Vagina (tissue), 2 donors: Measurements from ENCODE around the gene TMEM44. TPM values are rescaled to one million over a fixed set of nuclear protein-coding genes. Genes with fewer than 3 reads are reported as not detected.

Experiments used
- DNase-seq, 2 donors: peaks; one replicate each; pipeline ENCODE4 v3.0.0-alpha.2; 2017; ENCODE audit errors: extremely low spot score in 2 of 2
- H3K27ac ChIP-seq: fragments of 200-600 bp; sonication (generic); one replicate; pipeline ENCODE4 v1.5.1; 2019
- H3K27me3 ChIP-seq: fragments of 200-600 bp; sonication (generic); one replicate; pipeline ENCODE4 v1.5.1; 2019
- H3K36me3 ChIP-seq, 2 donors: fragments of 200-600 bp; sonication (generic); one replicate each; pipeline ENCODE4 v1.5.1; 2017 to 2019
- H3K4me1 ChIP-seq: fragments of 200-600 bp; sonication (generic); one replicate; pipeline ENCODE4 v1.5.1; 2019
- H3K4me3 ChIP-seq, 2 donors: fragments of 200-600 bp; sonication (generic); 1 replicate in 1 of 2; 2 replicates in 1 of 2; pipeline ENCODE4 v1.5.1; 2016 to 2019
- H3K9me3 ChIP-seq: fragments of 200-600 bp; sonication (generic); one replicate; pipeline ENCODE4 v1.5.1; 2019
- CTCF ChIP-seq, 3 experiments: fragments of 450-650 bp in 2 of 3; fragments of 200-600 bp in 1 of 3; sonication (generic) in 1 of 3; IDR thresholded peaks; one replicate each; pipeline ENCODE4 v1.5.1; 2017 to 2019; ENCODE audit warnings: antibody characterized with exemption in 3 of 3, mild to moderate bottlenecking in 2 of 3, moderate library complexity in 2 of 3
- POLR2A ChIP-seq, 2 donors: fragments of 450-650 bp; IDR thresholded peaks; one replicate each; pipeline ENCODE4 v1.6.1; 2017; ENCODE audit warnings: antibody characterized with exemption in 2 of 2, mild to moderate bottlenecking in 2 of 2, moderate library complexity in 2 of 2
- POLR2AphosphoS5 ChIP-seq, 2 donors: sonication (generic); formaldehyde crosslinking; IDR thresholded peaks; one replicate each; pipeline ENCODE4 v1.9.0; 2017; ENCODE audit warnings: antibody characterized with exemption in 2 of 2, mild to moderate bottlenecking in 2 of 2, low read depth in 1 of 2; ENCODE audit not compliant: insufficient read depth in 1 of 2
- intact Hi-C: fragments of 100-400 bp; cut with DNase I; formaldehyde crosslinking; loops from one replicate; pipeline ENCODE4 v1.15.1; 2023
- total RNA-seq: library from RNA; depleted of rRNA; stranded (reverse); fragments of >200 nt; gene quantifications from one replicate; pipeline ENCODE4 v1.2.3, GENCODE V29; 2016

Gene TMEM44
- total RNA-seq, 1 donor from 2014 or later = 11.0 TPM

- TF ChIP-seq CTCF (IDR thresholded peaks at IDR 0.05) (no peak), POLR2A (IDR thresholded peaks at IDR 0.05) (no peak), POLR2AphosphoS5 (IDR thresholded peaks at IDR 0.05; ENCODE audit: insufficient read depth in 1 of 2, low read depth in 1 of 2) (no peak)
- Histone ChIP-seq H3K36me3 (peaks cover 0 to 89% of the 10 kb centered on the region in 2 donors), H3K4me3 (no peak overlapping the region), H3K27me3 (no peaks in the 10 kb centered on the region), H3K27ac (no peak overlapping the region), H3K4me1 (no peaks in the 10 kb centered on the region), H3K9me3 (no peaks in the 10 kb centered on the region)
- DNase-seq = no peak
- intact Hi-C loops = no loop called here
Observed at GRCh38 chr3:194647747-194648146, 14.5 kb upstream of the TMEM44 start.

GRCh38 chr3:194642769-194643168 lies 9.6 kb upstream of the TMEM44 start:
- no peak for DNase-seq
- H3K9me3 ChIP-seq = no peaks in the 10 kb centered on the region
- H3K4me3 ChIP-seq = no peak overlapping the region
- H3K27me3 ChIP-seq = no peaks in the 10 kb centered on the region
- no peak overlapping the region for H3K27ac ChIP-seq
- no peaks in the 10 kb centered on the region for H3K4me1 ChIP-seq
- TF ChIP-seq CTCF (IDR thresholded peaks at IDR 0.05) (no peak), POLR2A (IDR thresholded peaks at IDR 0.05) (no peak), POLR2AphosphoS5 (IDR thresholded peaks at IDR 0.05; ENCODE audit: insufficient read depth in 1 of 2, low read depth in 1 of 2) (no peak)
- H3K36me3 ChIP-seq = peaks cover 0 to 63% of the 10 kb centered on the region in 2 donors
- intact Hi-C loops = no loop called here

DNA sequence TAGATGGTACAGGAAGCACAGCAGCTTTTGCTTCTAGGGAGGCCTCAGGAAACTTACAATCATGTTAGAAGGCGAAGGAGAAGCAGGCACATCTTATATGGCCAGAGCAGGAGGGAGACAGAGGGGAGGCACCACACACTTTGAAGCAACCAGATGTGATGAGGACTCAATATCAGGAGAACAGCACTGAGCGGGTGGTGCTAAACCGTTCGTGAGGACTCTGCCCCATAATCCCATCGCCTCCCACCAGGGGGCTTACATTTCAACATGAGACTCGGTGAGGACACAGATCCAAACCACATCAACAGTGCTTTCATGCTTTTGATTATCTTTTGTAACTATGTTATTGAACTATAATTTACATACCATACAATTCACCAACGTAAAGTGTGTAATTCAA lies 7.6 kb upstream of the TMEM44 start:
- no peak overlapping the region for H3K27ac ChIP-seq
- H3K9me3 ChIP-seq = no peaks in the 10 kb centered on the region

DNA sequence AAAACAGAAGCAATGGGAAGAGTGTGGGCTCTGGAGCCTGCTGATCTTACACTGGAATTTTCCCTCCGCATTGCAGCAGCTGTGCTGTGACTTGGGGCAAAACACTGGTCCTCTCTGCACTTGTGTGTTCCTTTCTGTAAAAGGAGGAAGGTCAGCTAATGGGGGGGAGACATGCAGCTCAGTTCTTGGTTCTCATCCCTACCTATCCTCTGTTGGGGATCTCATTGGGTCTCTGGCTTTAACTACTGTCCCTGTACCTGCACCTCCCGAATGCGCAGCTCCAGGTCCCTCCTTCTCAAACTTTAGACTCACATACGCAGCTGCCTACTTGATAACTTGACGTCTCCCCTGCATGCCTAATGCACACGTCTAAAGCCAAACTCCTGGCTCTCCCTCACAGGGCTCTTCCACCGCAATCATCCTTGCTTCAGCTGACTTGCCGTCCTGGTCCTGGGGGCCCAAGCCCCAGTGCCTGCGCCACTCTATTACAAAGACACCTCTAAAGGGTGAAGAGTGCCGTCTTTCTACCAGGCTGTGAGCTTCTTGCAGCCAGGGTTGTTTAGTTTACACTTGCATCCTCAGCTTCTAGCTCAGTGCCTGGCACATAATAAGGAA lies 5.9 kb upstream of the TMEM44 start:
- Histone ChIP-seq H3K4me1 (no peaks in the 10 kb centered on the region), H3K9me3 (no peaks in the 10 kb centered on the region), H3K36me3 (peaks cover 0 to 33% of the 10 kb centered on the region in 2 donors), H3K27ac (no peak overlapping the region), H3K27me3 (no peaks in the 10 kb centered on the region), H3K4me3 (no peak overlapping the region)
- no peak for TF ChIP-seq CTCF (IDR thresholded peaks at IDR 0.05)
- TF ChIP-seq POLR2A (IDR thresholded peaks at IDR 0.05) = no peak
- TF ChIP-seq POLR2AphosphoS5 (IDR thresholded peaks at IDR 0.05; ENCODE audit: insufficient read depth in 1 of 2, low read depth in 1 of 2) = no peak
- DNase-seq = peak; percentile 58 to 69
- intact Hi-C loops = no loop called here

More for the DNA sequence above, 7.6 kb upstream of the TMEM44 start:
- Histone ChIP-seq H3K36me3 (peaks cover 0 to 47% of the 10 kb centered on the region in 2 donors), H3K4me1 (no peaks in the 10 kb centered on the region), H3K27me3 (no peaks in the 10 kb centered on the region), H3K4me3 (no peak overlapping the region)
- DNase-seq = no peak
- intact Hi-C loops = no loop called here
- TF ChIP-seq POLR2A (IDR thresholded peaks at IDR 0.05) (no peak), CTCF (IDR thresholded peaks at IDR 0.05) (no peak), POLR2AphosphoS5 (IDR thresholded peaks at IDR 0.05; ENCODE audit: insufficient read depth in 1 of 2, low read depth in 1 of 2) (no peak)
